GM19438 (cell line): ENCODE data around the gene NECAB2.

Source experiments
- ATAC-seq: cut with Tn5 transposase; IDR thresholded peaks from one replicate; pipeline ENCODE4 v1.9.1; 2021; ENCODE audit warnings: low read depth; ENCODE audit not compliant: unreplicated experiment

Gene NECAB2

GRCh38 chr16:83967838-83968305 lies at the start of gene NECAB2:
Gene NECAB2, plus strand, starts transcription at chr16:83968244. Its CDS starts 405 bp downstream, at chr16:83968649.
- no peak for ATAC-seq

- ATAC-seq: no peak
Measured at GRCh38 chr16:83920894-83921491, 47.1 kb upstream of the NECAB2 start.

DNA sequence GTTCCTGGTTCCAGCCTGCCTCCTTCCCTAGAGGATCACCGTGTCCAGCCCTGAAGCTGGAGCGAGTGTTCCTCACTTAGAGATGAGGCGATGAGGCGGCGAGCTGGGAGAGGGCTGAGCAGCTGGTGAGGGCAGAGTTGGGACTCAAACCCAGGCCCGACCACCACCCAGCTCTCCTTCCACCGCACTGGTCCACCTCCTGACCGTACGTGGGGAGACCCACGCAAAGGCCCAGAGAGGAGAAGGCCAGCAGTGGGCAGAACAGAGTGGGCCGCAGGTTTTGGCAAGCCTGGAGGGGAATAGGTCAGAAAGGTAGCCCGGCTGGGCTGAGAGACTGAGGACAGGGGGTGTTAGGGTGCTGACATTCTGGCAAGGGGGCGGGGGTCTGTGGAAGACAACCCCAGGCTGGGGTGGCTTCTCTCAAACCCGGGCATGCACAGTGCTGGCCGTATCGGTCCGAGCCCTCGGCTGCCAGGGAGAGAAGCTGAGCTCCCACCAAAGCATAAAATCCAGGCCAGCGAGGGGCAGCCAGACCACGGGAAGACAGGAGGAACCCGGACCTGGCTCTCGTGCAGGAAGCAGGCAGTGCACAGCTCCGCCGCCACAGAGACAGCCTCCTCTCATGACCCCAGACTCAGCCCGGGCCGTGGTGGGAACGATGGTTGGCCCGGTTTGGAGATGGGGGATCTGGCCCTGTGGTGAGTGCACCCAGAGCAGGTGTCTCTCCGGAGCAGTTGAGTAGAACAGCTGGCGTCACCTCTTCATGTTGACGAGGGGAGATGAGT lies 44.3 kb upstream of the NECAB2 start:
- ATAC-seq: no peak

- ATAC-seq: no peak
Measured at GRCh38 chr16:83924686-83925085, 43.4 kb upstream of the NECAB2 start.

DNA sequence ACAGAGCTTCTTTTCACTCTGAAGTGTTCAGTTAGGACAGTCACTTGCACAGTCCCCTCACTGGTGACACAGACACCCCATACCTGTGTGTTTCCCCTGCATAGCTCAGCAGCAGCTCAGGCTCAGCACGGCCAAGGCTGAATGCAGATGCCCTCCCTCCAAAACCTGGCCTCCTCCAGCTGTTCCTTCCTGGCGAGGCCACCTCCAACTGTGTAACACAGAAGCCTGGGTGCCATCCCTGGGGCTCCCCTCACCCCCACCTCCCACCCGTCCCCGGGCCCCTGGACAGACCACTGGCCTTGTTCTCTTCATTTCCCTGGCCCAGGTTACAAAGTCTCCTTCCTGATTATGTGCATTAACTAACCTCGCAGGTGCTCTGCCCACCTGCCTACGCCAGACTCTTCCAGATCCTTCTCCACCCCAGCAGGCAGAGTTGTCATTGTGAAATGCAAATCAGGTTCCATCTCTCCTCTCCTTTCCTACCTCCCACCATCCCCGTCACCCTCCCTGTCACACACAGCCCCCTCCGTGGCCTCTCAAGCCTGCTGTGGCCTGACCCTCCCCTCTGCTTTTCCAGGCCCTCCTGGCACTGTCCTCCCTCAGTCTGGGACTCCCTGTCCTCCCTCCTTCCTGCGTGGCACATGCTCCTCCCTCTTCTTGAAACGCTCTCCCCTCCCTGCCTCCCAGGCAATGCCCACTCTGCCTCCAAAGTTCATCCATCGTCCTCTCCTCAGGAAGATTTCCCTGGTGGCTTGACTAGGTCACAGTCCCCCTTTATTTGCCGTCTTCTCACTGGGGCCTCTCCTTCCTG lies 42.7 kb upstream of the NECAB2 start:
- ATAC-seq: no peak

- no peak for ATAC-seq
Measured at GRCh38 chr16:83925957-83926725, 41.9 kb upstream of the NECAB2 start.

DNA sequence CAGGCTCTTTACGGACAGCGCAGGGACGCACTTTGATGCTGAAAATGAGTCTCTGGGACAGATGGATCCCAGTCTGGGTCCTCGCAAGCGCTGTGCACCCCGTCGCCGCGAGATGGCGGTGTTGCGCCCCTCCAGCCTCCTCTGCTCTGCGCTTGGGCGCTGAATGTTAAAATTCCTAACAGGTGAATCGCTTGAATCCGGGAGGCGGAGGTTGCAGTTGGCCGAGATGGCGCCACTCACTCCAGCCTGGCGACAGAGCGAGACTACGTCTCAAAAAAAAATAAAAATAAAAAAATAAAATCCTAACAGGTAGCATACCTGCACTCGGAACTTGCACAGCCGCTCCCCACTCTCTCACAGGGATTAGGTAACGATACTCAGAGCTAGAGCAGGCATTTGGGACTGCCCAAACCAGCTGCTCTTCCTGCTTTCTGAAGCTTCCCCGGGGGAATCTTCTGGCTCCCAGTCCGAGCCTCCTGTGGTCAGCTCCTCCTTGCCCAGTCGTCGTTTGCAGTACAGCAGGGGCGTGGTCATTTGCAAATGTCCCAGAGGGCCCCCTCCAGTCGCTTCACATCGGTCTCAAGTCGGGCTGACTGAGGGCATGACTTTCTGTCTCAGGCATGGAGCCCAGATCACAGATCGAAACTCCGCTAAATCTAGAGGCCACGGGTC lies 41.2 kb upstream of the NECAB2 start:
- ATAC-seq: no peak

DNA sequence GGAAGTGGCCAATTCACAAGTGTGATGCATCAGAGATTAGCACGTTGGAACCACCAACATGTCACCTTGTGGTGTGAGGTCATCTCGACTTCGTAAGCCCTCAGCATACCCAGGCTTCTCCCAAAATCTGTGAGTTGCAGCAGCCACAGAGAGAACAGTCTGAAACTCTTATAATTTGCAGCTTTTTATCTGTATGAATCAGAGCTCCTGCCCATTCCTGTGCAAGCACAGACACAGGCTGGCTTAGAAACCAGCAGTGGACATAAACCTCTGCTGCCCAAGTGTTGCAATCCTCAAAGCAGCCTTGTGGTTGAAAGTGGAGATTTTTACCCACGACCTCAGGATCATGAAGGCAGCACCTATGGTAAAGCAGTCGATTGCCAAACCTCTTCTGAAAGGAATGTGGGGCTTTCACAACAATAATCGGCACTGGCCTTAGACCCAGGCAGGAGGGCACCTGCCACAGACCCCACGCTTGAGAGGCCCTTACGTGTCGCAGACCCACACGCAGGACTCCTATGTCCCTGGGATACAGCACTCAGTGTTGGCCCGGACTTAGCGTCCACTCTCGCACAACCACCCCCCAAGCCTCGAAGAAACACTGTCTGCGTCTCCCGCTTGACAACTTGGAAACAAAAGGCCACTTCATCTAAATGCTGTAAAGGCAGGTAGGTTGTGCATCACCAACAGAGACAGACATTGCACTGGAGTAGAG lies 39.5 kb upstream of the NECAB2 start:
- ATAC-seq: no peak

DNA sequence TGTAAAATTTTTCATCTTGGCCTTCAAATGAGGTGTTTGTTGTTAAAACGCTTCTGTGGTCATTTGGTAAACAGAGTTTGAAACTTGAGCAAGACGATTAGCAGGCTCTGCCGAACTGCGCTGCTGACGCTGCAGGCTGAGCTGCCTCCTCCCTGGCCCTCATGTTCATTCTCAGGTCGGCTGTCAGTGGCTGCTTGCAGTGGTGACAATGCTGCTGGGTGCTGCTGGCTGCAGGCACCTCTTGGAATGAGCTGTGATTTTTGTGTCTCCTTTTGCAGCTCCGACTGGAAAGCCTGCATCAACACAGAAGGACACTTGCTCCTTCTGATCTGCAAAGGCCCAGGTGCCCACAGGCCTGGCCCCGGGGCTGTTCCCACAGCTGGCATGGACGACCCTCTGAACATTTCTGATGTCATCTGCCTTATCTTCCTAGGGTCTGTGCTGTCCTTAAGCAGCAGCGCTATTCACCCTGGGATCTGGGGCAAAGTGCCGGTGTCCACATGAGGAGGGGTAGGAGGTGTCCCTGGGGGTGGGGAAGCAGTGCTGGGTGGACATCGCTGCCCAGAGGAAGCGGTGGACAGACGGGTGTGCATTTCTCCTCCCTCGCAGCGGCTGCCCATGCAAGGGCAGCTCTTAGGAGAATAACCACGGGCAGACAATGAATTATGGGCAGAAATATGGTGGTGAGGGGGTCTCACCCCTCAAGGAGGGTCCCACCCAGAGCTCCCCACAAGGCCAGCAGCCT lies 38.1 kb upstream of the NECAB2 start:
- ATAC-seq: no peak

DNA sequence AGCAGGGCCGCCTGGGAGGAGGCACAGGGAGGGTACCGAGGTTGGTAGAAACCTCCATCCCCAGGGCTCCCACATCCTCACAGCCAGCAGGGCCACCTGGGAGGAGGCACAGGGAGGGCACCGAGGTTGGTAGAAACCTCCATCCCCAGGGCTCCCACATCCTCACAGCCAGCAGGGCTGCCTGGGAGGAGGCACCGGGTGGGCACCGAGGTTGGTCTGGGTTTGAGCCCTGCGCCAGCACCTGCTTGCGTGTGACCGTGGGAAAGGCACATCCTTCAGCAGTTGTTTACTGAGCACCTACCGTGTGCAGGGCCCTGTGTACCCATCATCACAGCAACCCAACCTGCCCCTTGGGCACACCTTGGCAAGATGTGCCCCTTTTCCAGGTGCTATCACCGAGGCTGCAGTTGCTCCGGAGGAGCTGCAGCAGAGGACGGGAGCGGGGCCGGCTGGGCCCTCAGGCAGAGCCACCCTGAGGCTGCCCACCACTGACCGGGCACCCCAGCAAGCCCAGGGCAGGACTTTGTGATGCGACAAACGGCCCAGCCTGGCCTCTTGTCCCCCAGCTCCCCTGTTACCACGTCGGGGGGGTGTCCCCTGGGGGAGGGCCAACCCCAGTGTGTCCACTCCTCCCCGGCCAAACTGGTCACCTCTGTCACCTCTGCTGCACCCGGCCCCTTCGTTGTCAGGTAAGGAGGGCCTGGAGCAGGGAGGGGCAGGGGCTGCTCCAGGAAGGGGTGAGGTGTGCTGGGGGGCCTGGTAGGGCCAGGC lies 37.1 kb upstream of the NECAB2 start:
- ATAC-seq: no peak

GRCh38 chr16:83931556-83931955 lies 36.5 kb upstream of the NECAB2 start:
- no peak for ATAC-seq

DNA sequence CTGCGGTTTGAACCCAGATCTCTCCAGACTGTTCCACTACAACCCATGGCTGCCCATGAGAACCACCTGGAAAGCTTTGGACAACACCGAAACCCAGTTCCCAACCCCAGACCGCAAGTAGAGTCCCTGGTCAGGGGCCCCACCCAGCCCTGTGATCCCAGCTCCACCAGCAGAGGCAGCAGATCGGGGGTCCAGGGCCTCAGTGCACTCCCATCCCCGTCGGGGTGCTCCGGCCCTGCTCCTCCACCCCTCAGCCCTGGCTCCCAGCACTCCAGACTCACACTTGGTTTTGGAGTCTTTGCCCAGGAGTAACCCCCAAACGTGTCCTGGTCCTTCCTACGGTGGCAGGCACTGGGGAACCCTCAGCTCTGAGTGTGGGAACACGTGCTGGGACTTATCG lies 35.7 kb upstream of the NECAB2 start:
- no peak for ATAC-seq

GRCh38 chr16:83932955-83933673 lies 34.9 kb upstream of the NECAB2 start:
- ATAC-seq: no peak

GRCh38 chr16:83933885-83934683 lies 34.0 kb upstream of the NECAB2 start:
- no peak for ATAC-seq

DNA sequence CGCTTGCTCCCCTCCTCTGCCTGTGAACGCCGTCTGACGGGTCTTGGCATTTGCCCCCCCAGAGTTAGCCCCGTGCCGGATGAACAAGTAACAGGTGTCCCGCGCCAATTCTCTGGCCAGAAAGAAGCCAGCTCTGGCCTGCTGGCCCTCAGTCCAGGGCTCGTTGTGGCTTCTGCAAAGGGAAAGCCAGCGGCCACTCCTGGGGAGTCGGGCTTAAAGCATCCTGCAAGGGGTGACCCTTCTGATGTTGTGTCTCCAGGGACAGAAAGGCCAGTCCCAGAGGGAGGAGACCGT lies 33.4 kb upstream of the NECAB2 start:
- ATAC-seq: no peak

- ATAC-seq: no peak
Measured at GRCh38 chr16:83935005-83935857, 32.8 kb upstream of the NECAB2 start.
